Muscle of leg (tissue), 11 donors: Measurements from ENCODE around the gene MAML3. TPM values are rescaled to one million over a fixed set of nuclear protein-coding genes. Genes with fewer than 3 reads are reported as not detected.
A peak's percentile ranks its signal among the peaks of the same experiment; 100 is the strongest.

Experiments
- DNase-seq: peaks from one replicate; pipeline ENCODE4 v3.0.0; 2013
- H3K27ac ChIP-seq: one replicate; pipeline ENCODE4 v1.5.1; 2013; ENCODE audit warnings: mild to moderate bottlenecking, low read length, control low read depth
- H3K27me3 ChIP-seq: one replicate; pipeline ENCODE4 v1.6.1; 2013; ENCODE audit warnings: low read length; ENCODE audit not compliant: control insufficient read depth, insufficient read depth
- H3K36me3 ChIP-seq: one replicate; pipeline ENCODE4 v1.6.1; 2013; ENCODE audit warnings: low read length; ENCODE audit not compliant: control insufficient read depth, insufficient read depth
- H3K4me1 ChIP-seq: one replicate; pipeline ENCODE4 v1.6.1; 2013; ENCODE audit warnings: low read length; ENCODE audit not compliant: control insufficient read depth, insufficient read depth
- H3K4me3 ChIP-seq: one replicate; pipeline ENCODE4 v1.5.1; 2013; ENCODE audit warnings: low read length, control low read depth
- H3K9me3 ChIP-seq: replicated peaks from 2 replicates; pipeline ENCODE4 v1.6.1; 2013; ENCODE audit warnings: low read depth, low read length; ENCODE audit not compliant: control insufficient read depth
- WGBS: methylation state at CpG from one replicate; pipeline ENCODE4 v1.1.5; 2013; ENCODE audit warnings: missing lambda C conversion rate; ENCODE audit not compliant: insufficient coverage; 5-methylcytosine and 5-hydroxymethylcytosine counted together
- polyA plus RNA-seq, 8 donors: library from polyadenylated mRNA; unstranded; fragments of 120-200 nt; gene quantifications; one replicate each; pipeline versions ENCODE4 v1.2.1 to v1.2.3, GENCODE V29; 2013; ENCODE audit warnings: inconsistent platforms in 1 of 8, low replicate concordance in 1 of 8; ENCODE audit not compliant: insufficient read length in 8 of 8, insufficient read depth in 1 of 8
- total RNA-seq: library from RNA; stranded (reverse); fragments of 120-200 nt; gene quantifications from one replicate; pipeline ENCODE4 v1.2.4, GENCODE V29; 2013

Gene MAML3
- total and polyA plus RNA-seq, 9 donors: 3.0 to 5.5 (median 5.0) TPM

- Histone ChIP-seq H3K4me1 (peaks cover 2% of the 10 kb centered on the region), H3K4me3 (no peak overlapping the region), H3K9me3 (no peaks in the 10 kb centered on the region), H3K27ac (no peak overlapping the region), H3K27me3 (no peaks in the 10 kb centered on the region), H3K36me3 (no peaks in the 10 kb centered on the region)
- WGBS: 67% methylated on average over 5 of the region's 5 CpGs
- no peak for DNase-seq
Observed at GRCh38 chr4:140084385-140084784, 69.6 kb downstream of the MAML3 start.

- Histone ChIP-seq H3K4me1 (peaks cover 10% of the 10 kb centered on the region), H3K4me3 (no peak overlapping the region), H3K9me3 (no peaks in the 10 kb centered on the region), H3K27me3 (no peaks in the 10 kb centered on the region), H3K36me3 (no peaks in the 10 kb centered on the region), H3K27ac (no peak overlapping the region)
- DNase-seq: no peak
- WGBS: 62% methylated on average over 3 of the region's 7 CpGs
Observed at GRCh38 chr4:140082391-140082755, 71.6 kb downstream of the MAML3 start.

- Histone ChIP-seq H3K36me3 (no peaks in the 10 kb centered on the region), H3K4me3 (no peak overlapping the region), H3K9me3 (no peaks in the 10 kb centered on the region), H3K27ac (no peak overlapping the region), H3K27me3 (no peaks in the 10 kb centered on the region), H3K4me1 (peaks cover 10% of the 10 kb centered on the region)
- WGBS: 31% methylated on average over 3 of the region's 8 CpGs
- no peak for DNase-seq
Observed at GRCh38 chr4:140081641-140082390, 72.2 kb downstream of the MAML3 start.

GRCh38 chr4:140080883-140081282 lies 73.1 kb downstream of the MAML3 start:
- no peak for DNase-seq
- Histone ChIP-seq H3K36me3 (no peaks in the 10 kb centered on the region), H3K9me3 (no peaks in the 10 kb centered on the region), H3K4me1 (peaks cover 10% of the 10 kb centered on the region), H3K4me3 (no peak overlapping the region), H3K27me3 (no peaks in the 10 kb centered on the region), H3K27ac (no peak overlapping the region)
- WGBS: no CpG with 5 or more reads among the region's 2 CpGs

GRCh38 chr4:140078366-140078765 lies 75.6 kb downstream of the MAML3 start:
- H3K27me3 ChIP-seq: no peaks in the 10 kb centered on the region

GRCh38 chr4:140076307-140076706 lies 77.7 kb downstream of the MAML3 start:
- H3K27me3 ChIP-seq: no peaks in the 10 kb centered on the region
- no peak for DNase-seq
- peaks cover 11% of the 10 kb centered on the region for H3K4me1 ChIP-seq
- H3K27ac ChIP-seq: no peak overlapping the region
- H3K9me3 ChIP-seq: no peaks in the 10 kb centered on the region
- no CpG with 5 or more reads among the region's 2 CpGs for WGBS
- no peak overlapping the region for H3K4me3 ChIP-seq
- no peaks in the 10 kb centered on the region for H3K36me3 ChIP-seq

More at GRCh38 chr4:140078366-140078765, 75.6 kb downstream of the MAML3 start:
- Histone ChIP-seq H3K4me3 (no peak overlapping the region), H3K36me3 (no peaks in the 10 kb centered on the region), H3K4me1 (peaks cover 8% of the 10 kb centered on the region), H3K9me3 (no peaks in the 10 kb centered on the region), H3K27ac (peak overlapping the region; percentile 57)
- peak; percentile 63 for DNase-seq
- WGBS: 34% methylated on average over 2 of the region's 2 CpGs

GRCh38 chr4:140071806-140072205 lies 82.2 kb downstream of the MAML3 start:
- WGBS: 50% methylated on average over 1 of the region's 3 CpGs
- H3K4me3 ChIP-seq: no peak overlapping the region
- H3K4me1 ChIP-seq: peaks cover 6% of the 10 kb centered on the region
- H3K27ac ChIP-seq: no peak overlapping the region
- no peaks in the 10 kb centered on the region for H3K9me3 ChIP-seq
- DNase-seq: no peak
- H3K27me3 ChIP-seq: no peaks in the 10 kb centered on the region
- H3K36me3 ChIP-seq: no peaks in the 10 kb centered on the region

- H3K9me3 ChIP-seq: no peaks in the 10 kb centered on the region
- 66% methylated on average over 6 of the region's 6 CpGs for WGBS
- H3K4me3 ChIP-seq: no peak overlapping the region
- H3K27me3 ChIP-seq: no peaks in the 10 kb centered on the region
- H3K36me3 ChIP-seq: no peaks in the 10 kb centered on the region
- DNase-seq: no peak
- peaks cover 6% of the 10 kb centered on the region for H3K4me1 ChIP-seq
- H3K27ac ChIP-seq: no peak overlapping the region
Observed at GRCh38 chr4:140070973-140071372, 83.0 kb downstream of the MAML3 start.

GRCh38 chr4:140070366-140070765 lies 83.6 kb downstream of the MAML3 start:
- Histone ChIP-seq H3K4me3 (no peak overlapping the region), H3K27ac (no peak overlapping the region), H3K9me3 (no peaks in the 10 kb centered on the region), H3K4me1 (peaks cover 6% of the 10 kb centered on the region), H3K27me3 (no peaks in the 10 kb centered on the region), H3K36me3 (no peaks in the 10 kb centered on the region)
- DNase-seq: no peak
- WGBS: 100% methylated on average over 2 of the region's 2 CpGs

GRCh38 chr4:140069066-140069465 lies 84.9 kb downstream of the MAML3 start:
- Histone ChIP-seq H3K36me3 (no peaks in the 10 kb centered on the region), H3K9me3 (no peaks in the 10 kb centered on the region), H3K27me3 (no peaks in the 10 kb centered on the region), H3K27ac (no peak overlapping the region), H3K4me3 (no peak overlapping the region), H3K4me1 (peaks cover 6% of the 10 kb centered on the region)
- 100% methylated on average over 1 of the region's 2 CpGs for WGBS
- no peak for DNase-seq

GRCh38 chr4:140068271-140068670 lies 85.7 kb downstream of the MAML3 start:
- Histone ChIP-seq H3K4me1 (peaks cover 6% of the 10 kb centered on the region), H3K27ac (no peak overlapping the region), H3K27me3 (no peaks in the 10 kb centered on the region), H3K4me3 (no peak overlapping the region), H3K9me3 (no peaks in the 10 kb centered on the region), H3K36me3 (no peaks in the 10 kb centered on the region)
- DNase-seq: no peak
- no CpG with 5 or more reads among the region's 2 CpGs for WGBS
